GM19438 (cell line): ENCODE measurements around the gene SCGB3A1.

Experiments used
- ATAC-seq: cut with Tn5 transposase; IDR thresholded peaks from one replicate; pipeline ENCODE4 v1.9.1; 2021; ENCODE audit warnings: low read depth; ENCODE audit not compliant: unreplicated experiment

Gene SCGB3A1

DNA sequence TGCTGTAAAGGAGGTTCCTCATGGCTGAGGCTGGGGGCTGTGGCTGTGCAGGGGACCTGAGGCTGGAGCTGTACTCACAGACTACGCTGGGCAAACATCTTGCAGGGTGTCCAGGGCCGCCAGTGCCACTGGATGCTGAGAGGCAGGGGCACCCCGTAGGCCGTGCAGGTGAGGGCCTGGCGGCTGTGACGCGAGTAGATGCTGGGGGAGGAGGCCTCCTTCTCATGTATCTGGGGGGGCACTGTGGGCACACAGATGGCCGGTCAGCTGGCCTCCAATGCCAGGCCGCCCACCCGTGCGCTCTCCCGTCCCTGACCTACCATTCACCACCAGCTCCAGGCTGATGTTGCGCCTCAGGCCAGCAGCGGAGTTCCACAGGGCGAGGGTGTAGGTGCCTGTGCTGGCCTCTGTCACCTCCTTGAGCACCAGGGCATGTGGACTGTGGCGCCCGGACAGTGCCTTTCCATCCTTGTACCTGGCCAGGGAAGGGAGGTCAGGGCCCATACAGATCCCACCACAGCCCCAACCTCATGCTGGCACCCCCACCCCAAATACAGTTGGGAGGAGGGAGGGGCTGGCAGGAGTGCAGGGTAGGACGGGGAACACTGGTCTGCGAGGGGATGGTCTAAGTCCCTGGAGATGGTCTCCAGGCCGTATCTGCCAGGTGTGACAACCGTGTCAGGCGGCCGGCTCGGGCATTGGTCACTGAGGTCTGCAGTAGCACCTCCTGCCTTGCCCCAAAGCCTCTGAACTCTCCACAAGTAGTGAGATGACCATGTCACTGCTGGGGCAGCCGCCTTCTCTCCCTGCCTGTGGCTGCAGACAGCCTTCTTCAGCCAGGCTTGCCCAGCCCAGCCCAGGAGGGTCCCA, 34.7 kb upstream of the SCGB3A1 start:
- no peak for ATAC-seq

DNA sequence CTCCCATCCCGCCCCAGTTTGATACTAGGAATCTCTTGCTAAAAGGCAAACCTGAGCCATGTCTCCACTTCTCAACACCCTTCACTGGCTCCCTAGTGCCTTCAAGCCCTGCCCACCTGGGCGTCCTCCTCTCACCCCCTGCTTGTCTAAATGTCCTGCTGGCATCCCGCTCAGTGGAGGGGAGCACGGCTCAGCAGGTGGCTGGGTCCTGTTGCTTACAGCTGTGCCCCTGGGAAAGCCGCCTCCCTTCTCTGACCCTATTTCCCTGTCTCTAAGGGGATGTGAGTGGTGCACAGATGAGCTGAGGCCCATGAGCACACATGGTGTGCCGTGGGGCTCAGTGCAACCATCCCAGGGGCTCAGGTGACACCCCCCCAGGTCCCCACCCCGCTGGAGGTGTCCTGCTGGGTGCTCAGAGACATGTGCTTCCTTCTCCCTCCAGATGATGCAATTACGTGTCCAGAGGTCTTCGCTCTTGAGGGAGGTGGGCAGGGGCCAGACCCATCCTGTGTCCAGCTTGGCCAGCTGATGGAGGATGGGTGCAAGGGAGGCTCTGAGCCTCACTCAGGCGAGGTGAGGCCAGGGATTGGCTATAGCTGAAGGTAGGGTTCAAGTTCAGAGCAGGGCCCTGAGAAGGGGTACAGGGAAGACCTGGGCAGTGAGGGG, 34.0 kb upstream of the SCGB3A1 start:
- no peak for ATAC-seq

GRCh38 chr5:180624587-180624986, 33.3 kb upstream of the SCGB3A1 start:
- ATAC-seq, result no peak

- ATAC-seq, result no peak
Measured at GRCh38 chr5:180623844-180624243, 32.5 kb upstream of the SCGB3A1 start.

GRCh38 chr5:180623411-180623834, 32.1 kb upstream of the SCGB3A1 start:
- no peak for ATAC-seq

GRCh38 chr5:180622910-180623309, 31.6 kb upstream of the SCGB3A1 start:
- no peak for ATAC-seq

DNA sequence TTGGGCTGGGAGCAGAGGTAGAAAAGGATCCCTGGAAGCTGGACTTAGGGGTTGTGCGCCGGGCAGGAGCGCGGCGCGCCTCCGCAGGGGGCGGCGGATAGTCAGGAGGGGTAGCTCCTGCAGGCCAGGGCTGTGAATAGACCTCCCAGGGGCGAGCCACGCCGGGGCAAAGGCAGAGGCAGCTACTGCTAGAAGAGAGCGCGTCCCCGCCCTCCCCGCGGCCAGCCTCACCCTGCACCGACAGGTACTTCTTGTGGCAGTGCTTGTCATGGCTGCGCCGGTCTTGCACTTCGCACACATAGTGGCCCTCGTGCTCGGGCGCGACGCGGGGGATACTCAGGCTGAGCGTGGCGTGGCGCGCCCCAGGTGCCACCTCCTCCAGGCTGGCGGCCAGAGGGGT, 30.0 kb upstream of the SCGB3A1 start:
- no peak for ATAC-seq

DNA sequence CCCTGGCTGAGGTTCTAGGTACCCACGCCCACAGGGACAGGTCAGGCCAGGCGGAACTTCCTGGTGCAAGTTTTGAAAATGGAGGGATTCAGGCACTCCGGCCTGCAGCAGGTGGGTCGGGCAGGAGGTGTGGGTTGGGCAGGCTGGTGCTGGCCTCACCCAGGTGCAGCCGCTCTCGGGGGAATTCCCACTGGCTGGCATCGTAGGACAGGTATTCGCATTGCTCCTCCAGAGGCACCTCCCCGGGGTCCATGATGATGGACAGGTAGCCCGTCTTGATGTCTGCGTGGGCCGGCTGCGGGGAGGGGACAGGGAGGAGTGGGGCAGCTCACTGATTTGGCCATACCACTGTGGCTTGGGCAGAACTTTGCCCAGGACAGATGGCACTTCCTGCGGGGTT, 28.7 kb upstream of the SCGB3A1 start:
- no peak for ATAC-seq

DNA sequence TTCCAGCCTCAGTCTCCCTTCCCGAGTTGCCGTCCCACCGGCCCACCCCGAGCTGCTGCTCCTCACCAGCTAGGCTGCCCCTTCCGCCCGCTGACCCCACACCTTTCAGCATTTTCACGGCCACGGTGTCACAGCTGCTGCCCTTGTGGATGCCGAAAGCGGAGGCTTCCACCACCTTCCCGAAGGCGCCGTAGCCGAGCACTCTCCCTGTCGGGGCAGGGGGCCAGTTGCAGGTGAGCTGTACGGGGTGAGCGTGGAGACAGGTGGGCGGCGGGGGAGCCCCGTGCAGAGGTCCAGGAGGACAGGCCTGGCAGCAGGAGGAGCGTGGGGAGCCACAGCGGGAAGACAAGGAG, 28.2 kb upstream of the SCGB3A1 start:
- no peak for ATAC-seq

- no peak for ATAC-seq
Measured at GRCh38 chr5:180618829-180619562, 27.7 kb upstream of the SCGB3A1 start.

GRCh38 chr5:180618487-180618828, 27.2 kb upstream of the SCGB3A1 start:
- ATAC-seq, result no peak

DNA sequence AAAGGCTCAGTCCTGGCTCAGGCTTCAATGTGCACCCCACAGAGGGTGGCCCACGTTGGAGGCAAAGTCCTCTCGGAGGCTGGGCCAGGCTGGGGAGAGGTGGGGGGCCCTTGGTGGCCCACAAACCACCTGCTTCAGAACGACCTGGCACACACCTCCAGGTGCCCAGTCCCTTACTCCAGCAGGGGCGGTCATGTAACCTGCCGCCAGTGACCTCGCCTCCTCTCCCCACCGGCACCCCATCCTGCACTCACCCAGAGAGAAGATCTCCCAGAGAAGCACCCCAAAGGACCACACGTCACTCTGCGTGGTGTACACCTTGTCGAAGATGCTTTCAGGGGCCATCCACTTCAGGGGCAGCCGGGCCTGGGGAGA, 22.5 kb upstream of the SCGB3A1 start:
- ATAC-seq, result no peak

DNA sequence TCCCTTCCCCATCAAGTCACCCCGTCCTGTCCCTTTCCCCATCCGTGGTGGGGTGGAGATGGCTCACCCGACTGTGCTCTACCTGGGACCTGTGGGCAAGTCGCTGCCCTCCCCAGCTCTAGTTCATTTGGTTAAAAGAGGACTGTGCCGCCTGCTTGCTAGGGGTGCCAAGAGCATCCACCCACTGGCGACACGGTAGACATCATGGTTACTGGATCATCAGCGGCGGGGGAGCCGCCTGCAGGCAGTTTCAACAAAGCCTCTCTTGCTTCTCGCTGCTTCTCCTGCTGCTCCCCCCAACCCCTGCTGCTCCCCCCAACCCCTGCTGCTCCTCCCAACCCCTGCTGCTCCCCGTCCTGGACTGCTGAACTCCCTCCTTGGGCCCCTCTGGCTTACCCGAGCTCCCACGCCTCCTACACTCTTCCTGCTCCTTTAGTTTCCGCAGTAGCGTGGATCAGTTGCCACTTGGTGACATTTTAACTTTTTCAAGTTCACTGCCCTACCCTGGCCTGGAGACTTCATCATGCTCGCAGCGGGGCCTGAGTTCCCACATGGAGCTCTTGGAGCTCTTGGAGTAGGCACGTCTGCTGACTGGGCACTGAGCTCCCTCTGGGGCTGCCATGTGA, 22.0 kb upstream of the SCGB3A1 start:
- ATAC-seq, result no peak

DNA sequence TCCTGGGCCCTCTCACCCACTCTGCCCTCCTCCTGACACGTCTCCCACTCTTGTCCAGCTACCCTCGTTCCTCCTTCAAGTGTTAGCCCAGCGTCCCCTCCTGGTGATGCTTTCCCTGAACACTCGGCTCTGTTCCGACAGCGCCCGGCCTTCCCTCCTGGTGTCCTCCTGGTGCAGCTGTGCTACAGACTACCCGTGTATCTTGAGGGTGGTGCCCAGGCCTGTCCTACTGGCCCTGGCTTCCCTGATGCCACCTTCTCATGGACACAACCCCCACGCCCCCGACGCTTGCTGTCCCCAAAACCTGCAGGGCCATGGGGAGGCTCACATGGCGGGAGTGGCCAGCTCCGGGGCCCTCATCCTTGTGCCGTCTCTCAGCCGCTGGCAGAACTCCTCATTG, 21.4 kb upstream of the SCGB3A1 start:
- ATAC-seq, result no peak

- ATAC-seq, result no peak
Measured at GRCh38 chr5:180611140-180611850, 20.0 kb upstream of the SCGB3A1 start.

GRCh38 chr5:180609817-180610550, 18.7 kb upstream of the SCGB3A1 start:
- no peak for ATAC-seq

GRCh38 chr5:180609386-180609785, 18.1 kb upstream of the SCGB3A1 start:
- ATAC-seq, result no peak

- no peak for ATAC-seq
Measured at GRCh38 chr5:180608572-180609310, 17.4 kb upstream of the SCGB3A1 start.

DNA sequence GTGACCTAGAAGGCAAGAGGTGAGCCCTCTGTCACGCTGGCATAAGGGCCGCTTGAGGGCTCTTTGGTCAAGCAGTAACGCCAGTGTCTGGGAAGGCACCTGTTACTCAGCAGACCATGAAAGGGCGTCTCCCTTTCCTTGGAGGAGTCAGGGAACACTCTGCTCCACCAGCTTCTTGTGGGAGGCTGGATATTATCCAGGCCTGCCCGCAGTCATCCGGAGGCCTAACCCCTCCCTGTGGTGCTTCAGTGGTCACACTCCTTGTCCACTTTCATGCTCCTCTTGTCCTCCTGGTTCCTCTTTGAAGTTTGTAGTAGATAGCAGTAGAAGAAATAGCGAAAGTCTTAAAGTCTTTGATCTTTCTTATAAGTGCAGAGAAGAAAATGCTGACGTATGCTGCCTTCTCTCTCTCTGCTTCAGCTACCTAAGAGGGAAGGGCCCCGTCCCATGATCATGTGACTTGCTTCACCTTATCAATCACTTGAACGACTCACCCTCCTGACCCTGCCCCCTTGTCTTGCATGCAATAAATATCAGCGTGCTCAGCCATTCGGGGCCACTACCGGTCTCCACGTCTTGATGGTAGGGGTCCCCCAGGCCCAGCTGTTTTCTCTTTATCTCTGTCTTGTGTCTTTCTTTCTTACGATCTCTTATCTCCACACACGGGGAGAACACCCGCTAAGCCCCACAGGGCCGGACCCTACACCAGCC, 16.7 kb upstream of the SCGB3A1 start:
- no peak for ATAC-seq
